ENCODE results near the gene DNASE1L2. TPM values are rescaled to one million over a fixed set of nuclear protein-coding genes. Genes with fewer than 3 reads are reported as not detected.

The DNASE1L2 gene
- total RNA-seq, 4 donors from 2014 or later, result 0.88 to 4.5 (median 1.4) TPM

DNA sequence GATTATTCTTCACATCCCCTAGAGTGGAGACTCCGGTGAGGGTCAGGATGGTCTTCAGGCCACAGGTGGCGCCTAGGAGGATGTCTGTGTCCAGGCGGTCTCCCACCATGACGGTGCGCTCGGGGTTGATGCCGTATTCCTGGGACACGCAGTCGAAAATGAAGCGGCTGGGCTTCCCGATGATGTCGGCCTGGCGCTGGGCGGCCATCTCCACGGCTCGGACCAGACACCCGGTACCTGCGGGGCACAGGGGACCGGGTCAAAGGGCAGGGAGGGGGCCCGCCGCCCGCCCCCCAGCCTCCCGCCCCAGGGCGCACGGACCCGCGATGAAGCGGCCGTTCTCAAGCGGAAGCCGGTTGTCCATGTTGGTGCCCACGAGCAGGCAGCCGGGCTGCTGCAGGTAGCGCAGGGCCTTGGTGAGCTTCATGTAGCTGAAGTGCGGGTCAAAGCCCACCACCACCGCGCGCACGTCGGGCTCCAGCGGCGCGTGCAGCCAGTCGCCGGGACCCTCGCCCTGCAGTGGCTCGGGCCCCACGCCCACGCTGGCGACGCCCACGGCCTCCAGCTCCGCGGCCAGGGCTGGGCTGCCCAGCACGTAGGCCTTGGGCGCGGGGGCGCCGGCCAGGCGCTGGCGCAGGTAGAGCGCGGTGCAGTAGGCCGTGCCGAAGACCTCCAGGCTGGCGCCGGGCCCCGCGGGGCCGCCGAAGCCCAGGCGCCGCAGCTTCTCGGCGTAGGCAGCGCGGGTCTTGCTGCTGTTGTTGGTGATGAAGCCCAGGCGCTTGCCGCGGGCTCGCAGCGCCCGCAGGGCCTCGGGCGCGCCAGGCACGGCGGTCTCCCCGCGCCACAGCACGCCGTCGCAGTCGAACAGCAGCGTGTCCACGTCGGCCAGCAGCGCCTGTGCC lies 22.2 kb upstream of the DNASE1L2 start:
- no peaks in the 10 kb centered on the region for H3K9me3 ChIP-seq
- peaks cover 2 to 5% of the 10 kb centered on the region in 2 donors for H3K36me3 ChIP-seq
- peak overlapping the region; percentile 39 to 81 (median 77) for H3K4me3 ChIP-seq (replicated peaks in 1 of 3)
- peaks cover 21 to 31% of the 10 kb centered on the region in 2 donors for H3K4me1 ChIP-seq
- 2 to 4% methylated on average over 19 to 30 of the region's 98 CpGs for WGBS, 2 donors
- intact Hi-C loops (cut with DNase I), result no loop called here
- DNase-seq, result no peak
- TF ChIP-seq, protein P1, sequence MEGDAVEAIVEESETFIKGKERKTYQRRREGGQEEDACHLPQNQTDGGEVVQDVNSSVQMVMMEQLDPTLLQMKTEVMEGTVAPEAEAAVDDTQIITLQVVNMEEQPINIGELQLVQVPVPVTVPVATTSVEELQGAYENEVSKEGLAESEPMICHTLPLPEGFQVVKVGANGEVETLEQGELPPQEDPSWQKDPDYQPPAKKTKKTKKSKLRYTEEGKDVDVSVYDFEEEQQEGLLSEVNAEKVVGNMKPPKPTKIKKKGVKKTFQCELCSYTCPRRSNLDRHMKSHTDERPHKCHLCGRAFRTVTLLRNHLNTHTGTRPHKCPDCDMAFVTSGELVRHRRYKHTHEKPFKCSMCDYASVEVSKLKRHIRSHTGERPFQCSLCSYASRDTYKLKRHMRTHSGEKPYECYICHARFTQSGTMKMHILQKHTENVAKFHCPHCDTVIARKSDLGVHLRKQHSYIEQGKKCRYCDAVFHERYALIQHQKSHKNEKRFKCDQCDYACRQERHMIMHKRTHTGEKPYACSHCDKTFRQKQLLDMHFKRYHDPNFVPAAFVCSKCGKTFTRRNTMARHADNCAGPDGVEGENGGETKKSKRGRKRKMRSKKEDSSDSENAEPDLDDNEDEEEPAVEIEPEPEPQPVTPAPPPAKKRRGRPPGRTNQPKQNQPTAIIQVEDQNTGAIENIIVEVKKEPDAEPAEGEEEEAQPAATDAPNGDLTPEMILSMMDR (IDR thresholded peaks at IDR 0.05), result no peak
- peak in 1 of 2 donors; percentile 44 for TF ChIP-seq POLR2A (IDR thresholded peaks at IDR 0.05)
- no peaks in the 10 kb centered on the region for H3K27me3 ChIP-seq
- peak overlapping the region; percentile 13 to 68 (median 14) for H3K27ac ChIP-seq

DNA sequence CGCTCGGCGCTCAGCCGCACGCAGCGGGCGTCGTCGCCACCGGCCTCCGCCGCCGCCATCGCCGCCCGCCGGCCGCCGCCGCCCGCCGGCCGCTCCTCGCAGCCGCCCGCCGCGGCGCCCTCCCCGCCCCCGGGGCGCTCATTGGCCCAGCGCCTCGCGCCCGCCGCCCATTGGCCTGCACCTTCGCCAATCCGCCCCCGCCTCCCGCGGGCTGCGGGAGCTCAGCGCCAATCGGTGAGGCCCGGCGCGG lies 21.6 kb upstream of the DNASE1L2 start, which contains the start of gene PGP:
PGP (minus strand) TSS at position 122 of the 250 bp plus-strand sequence; CDS start at position 59, 63 bp downstream.
- Histone ChIP-seq H3K4me1 (peaks cover 21 to 31% of the 10 kb centered on the region in 2 donors), H3K36me3 (no peaks in the 10 kb centered on the region), H3K4me3 (replicated peaks in 1 of 3) (peak within 1 kb of the TSS; percentile 52 to 81 (median 77)), H3K27me3 (no peaks in the 10 kb centered on the region), H3K9me3 (no peaks in the 10 kb centered on the region), H3K27ac (peak within 1 kb of the TSS; percentile 80 to 94 (median 89))
- DNase-seq, result no peak
- 0% methylated on average over 4 of the region's 48 CpGs; no CpG with 5 or more reads in 1 of the 2 donors for WGBS, 2 donors
- TF ChIP-seq, protein P1 (IDR thresholded peaks at IDR 0.05), result no peak
- TF ChIP-seq POLR2A (IDR thresholded peaks at IDR 0.05), result no peak
- intact Hi-C loops (cut with DNase I), result no loop called here

DNA sequence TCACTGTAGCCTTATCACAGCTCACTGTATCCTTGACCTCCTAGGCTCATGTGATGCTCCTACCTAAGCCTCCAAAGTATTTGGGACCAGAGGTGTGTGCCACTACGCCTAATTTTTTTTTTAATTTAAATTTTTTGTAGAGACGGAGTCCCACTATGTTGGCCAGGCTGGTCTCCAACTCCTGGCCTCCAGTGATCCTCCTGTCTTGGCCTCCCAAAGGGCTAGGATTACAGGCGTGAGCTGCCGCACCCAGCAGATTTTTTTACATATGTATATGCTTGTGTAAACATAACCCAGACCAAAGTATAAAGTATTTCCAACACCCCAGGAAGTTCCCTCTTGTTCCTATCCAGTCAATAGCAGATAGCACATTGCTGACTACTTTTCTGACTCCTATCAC lies 19.9 kb upstream of the DNASE1L2 start:
- no peaks in the 10 kb centered on the region for H3K27me3 ChIP-seq
- no peak overlapping the region for H3K27ac ChIP-seq
- no peaks in the 10 kb centered on the region for H3K9me3 ChIP-seq
- 96 to 97% methylated on average over 4 of the region's 4 CpGs for WGBS, 2 donors
- TF ChIP-seq POLR2A (IDR thresholded peaks at IDR 0.05), result no peak
- TF ChIP-seq, protein P1 (IDR thresholded peaks at IDR 0.05), result no peak
- no peak for DNase-seq
- peaks cover 21 to 37% of the 10 kb centered on the region in 2 donors for H3K4me1 ChIP-seq
- no peaks in the 10 kb centered on the region for H3K36me3 ChIP-seq
- H3K4me3 ChIP-seq (replicated peaks in 1 of 3), result no peak overlapping the region
- intact Hi-C loops (cut with DNase I), result no loop called here

DNA sequence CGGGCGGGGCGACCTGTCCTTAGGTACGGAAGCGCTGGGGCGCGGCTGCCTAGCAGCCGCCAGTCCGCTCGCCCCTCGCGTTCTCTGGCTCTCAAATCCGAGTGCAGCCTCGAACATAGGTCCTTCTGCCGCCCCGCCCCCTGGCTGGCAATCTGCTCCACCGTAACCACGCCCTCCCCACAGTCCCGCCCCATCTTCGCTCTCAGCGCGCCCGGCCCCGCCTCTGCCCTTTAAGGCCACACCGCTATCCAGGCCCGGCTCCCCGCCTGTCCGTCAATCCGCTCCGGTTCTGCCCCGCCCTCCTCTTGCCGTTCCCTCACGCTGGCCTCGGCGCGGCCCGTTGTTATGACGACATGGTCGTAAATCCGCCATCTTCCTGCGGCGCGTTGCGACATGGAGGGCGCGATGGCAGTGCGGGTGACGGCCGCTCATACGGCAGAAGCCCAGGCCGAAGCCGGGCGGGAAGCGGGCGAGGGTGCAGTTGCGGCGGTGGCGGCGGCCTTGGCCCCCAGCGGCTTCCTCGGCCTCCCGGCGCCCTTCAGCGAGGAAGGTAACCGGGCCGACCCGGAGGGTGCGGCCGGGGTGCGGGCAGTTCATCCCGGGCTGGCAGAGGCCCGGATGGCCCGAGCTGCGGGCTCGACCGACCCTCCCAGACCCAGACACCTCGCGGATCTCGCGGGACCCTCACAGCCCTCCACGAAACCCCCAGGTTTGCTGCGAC lies 12.9 kb upstream of the DNASE1L2 start, which contains the start of gene E4F1:
E4F1 (plus strand) TSS at position 371 of the 721 bp plus-strand sequence; CDS start at position 394, 23 bp downstream.
- no peaks in the 10 kb centered on the region for H3K9me3 ChIP-seq
- no peaks in the 10 kb centered on the region for H3K27me3 ChIP-seq
- TF ChIP-seq POLR2A (IDR thresholded peaks at IDR 0.05), result peak; percentile 31 to 92
- TF ChIP-seq, protein P1 (IDR thresholded peaks at IDR 0.05), result no peak
- intact Hi-C loops (cut with DNase I), result no loop called here
- 0% methylated on average over 47 of the region's 82 CpGs; no CpG with 5 or more reads in 1 of the 2 donors for WGBS, 2 donors
- peaks cover 10 to 24% of the 10 kb centered on the region in 2 donors for H3K4me1 ChIP-seq
- peak; percentile 100 for DNase-seq
- H3K36me3 ChIP-seq, result peaks cover 2 to 5% of the 10 kb centered on the region in 2 donors
- H3K4me3 ChIP-seq (replicated peaks in 1 of 3), result peak within 1 kb of the TSS; percentile 38 to 94 (median 72)
- H3K27ac ChIP-seq, result peak within 1 kb of the TSS; percentile 62 to 86 (median 71)

All from thyroid gland (tissue), 4 donors.